Middle frontal gyrus (tissue), 1 donor: ENCODE measurements around the gene OARD1.

Experiments
- DNase-seq: peaks from one replicate; pipeline ENCODE4 v3.0.0-alpha.2; 2015; ENCODE audit warnings: low spot score; ENCODE audit errors: extremely low spot score

Gene OARD1

DNA sequence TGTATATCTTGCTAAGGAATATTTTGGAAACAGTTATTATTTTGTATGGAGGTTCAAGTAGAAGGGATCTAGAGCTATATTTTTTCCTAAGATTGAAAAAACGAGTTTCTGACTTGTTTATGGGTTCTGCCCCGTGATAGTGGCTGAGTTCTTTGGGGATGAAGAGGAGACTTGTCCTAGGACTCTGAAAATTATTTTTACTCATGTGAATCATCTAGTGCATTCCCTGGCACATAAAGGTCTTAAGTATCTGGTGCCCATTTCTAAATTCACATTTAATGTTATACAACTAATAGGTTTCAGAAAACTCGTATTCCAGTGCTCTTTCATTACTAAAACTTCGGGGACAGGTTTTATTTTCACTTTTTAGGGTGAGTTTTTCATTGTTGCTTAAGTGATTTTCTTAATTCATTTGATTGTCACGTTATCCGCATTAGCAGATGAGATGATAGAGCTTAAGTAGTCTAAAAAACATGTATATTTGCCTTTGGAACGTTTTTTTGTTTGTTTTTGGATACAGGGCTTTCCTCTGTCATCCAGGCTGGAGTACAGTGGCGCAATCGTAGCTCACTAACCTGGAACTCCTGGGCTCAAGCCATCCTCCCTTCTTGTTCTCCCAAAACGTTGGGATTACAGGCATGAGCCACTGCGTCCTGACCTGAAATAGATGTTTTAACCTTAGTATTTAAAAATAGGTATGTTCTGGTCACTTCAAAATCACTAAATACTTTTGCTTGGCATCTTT, 2.7 kb upstream of the OARD1 start:
- DNase-seq, result no peak

GRCh38 chr6:41073968-41074691, 2.0 kb upstream of the OARD1 start:
- no peak for DNase-seq

- peak; percentile 43 for DNase-seq
Measured at GRCh38 chr6:41073203-41073967, 1.2 kb upstream of the OARD1 start.

GRCh38 chr6:41072836-41073202, 663 bp upstream of the OARD1 start, which contains the start of gene NFYA:
NFYA (plus strand) TSS chr6:41072974; CDS start chr6:41079090, 6,116 bp downstream.
- DNase-seq, result no peak

DNA sequence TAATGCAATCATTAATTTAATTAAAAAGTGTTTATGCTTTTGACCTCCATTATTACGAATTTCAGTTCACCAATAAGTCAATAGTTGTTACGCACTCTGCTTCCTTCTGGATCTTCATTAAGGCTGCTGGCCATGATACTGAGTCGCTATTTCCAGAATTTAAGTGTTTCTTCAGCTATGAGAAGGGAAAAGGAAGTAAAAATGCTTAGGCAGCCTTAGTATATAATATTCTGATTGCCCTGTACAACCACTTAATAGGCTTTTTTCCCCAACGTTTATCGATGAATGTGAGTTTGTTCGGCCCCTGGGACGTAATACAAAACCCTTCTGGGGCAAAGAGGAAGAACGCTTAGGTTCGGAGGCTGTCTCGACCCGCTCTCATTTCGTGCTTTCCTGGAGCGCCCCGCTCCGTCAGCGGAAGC, 644 bp downstream of the OARD1 start:
- DNase-seq, result peak; percentile 77

GRCh38 chr6:41066867-41067304, 5.3 kb downstream of the OARD1 start:
- DNase-seq, result peak; percentile 73

DNA sequence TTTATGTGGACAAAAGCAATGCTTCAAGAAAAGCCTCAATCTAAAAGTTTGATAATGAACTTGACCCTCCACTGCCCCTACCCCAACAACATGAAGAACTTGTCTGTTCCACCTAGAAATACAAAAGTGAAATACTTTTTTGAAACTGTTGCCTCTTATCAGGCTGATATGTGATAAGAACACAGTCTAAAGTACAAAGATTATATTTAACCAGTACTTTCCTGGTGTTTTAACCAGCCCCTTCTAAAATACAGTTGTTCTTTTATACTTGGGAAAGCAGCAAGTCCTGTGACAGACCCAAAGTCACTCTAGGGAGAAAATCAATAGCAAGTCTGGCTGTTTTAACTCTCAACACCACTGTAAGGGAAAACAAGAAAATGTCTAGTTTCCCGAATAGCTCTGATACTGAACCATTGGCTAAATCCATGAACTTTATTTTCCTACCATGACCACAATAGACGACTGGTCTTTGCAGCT, 6.6 kb downstream of the OARD1 start:
- DNase-seq, result no peak

GRCh38 chr6:41064841-41065240, 7.3 kb downstream of the OARD1 start:
- no peak for DNase-seq

GRCh38 chr6:41063884-41064285, 8.3 kb downstream of the OARD1 start:
- no peak for DNase-seq

DNA sequence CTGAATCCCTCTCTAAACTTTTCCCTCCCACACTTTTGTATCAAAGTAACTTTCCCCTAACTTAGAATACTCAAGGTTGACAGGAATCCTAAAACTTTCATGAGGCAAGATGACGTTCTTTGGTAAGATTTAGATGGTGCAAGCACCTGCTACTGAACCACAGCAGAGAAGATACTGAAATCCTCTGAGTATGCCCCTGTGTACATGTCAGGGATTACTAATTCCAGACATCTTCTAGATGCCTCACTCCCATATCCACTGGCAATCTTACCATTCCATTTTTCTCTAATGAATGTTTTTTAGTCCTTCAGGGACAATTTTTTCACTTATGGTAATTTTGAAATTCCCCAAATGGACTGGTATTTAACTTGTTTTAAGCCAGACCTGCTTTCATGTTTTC, 10.1 kb downstream of the OARD1 start:
- no peak for DNase-seq

GRCh38 chr6:41061196-41061726, 10.9 kb downstream of the OARD1 start:
- DNase-seq, result no peak

GRCh38 chr6:41059556-41059955, 12.6 kb downstream of the OARD1 start:
- DNase-seq, result no peak

DNA sequence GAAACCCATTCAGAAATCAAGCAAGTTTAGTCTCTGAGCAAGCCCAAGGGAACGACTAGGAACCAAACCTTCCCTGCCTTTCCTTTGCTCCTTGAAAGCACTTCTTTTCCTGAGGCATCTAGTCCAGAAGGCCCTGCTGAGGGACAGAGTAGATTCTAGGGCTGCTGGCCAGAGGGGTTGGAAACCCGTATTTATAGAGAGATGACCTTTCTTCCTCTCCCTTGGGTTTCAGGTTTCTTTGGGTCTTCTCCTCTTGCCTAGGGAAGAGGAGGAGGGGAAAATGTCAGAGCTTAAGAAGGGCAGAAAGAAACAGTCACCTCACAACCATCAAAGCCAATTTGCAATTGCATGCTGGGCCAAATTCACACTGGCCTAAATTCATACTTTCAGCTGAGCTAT, 13.4 kb downstream of the OARD1 start:
- no peak for DNase-seq

- no peak for DNase-seq
Measured at GRCh38 chr6:41056768-41057490, 15.2 kb downstream of the OARD1 start.

GRCh38 chr6:41055149-41055548, 17.0 kb downstream of the OARD1 start:
- no peak for DNase-seq

- DNase-seq, result no peak
Measured at GRCh38 chr6:41054511-41054910, 17.6 kb downstream of the OARD1 start.

GRCh38 chr6:41053041-41053440, 19.1 kb downstream of the OARD1 start, which contains the start of gene APOBEC2:
APOBEC2 (plus strand) TSS chr6:41053202; CDS start chr6:41053348, 146 bp downstream.
- DNase-seq, result no peak

- no peak for DNase-seq
Measured at GRCh38 chr6:41051873-41052272, 20.3 kb downstream of the OARD1 start.

DNA sequence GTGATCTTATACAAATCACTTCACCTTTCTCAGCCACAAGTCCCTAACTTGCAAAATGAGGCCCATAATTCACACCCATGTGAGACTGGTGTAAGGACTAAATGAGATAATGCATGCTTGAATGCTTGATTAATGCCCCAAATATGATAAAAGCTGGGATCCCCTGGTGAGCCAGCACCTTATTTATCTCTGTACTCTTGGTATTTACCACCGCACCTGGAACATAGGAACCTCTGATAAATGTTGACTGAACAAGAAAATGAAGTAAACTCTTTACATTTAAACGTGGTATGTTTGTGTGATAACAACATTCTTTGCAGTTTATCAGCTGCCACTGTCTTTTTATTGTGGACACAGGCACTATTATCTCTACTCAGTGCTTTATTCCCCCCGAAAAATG, 21.6 kb downstream of the OARD1 start:
- no peak for DNase-seq

GRCh38 chr6:41049955-41050354, 22.2 kb downstream of the OARD1 start:
- DNase-seq, result no peak

GRCh38 chr6:41049521-41049920, 22.6 kb downstream of the OARD1 start:
- DNase-seq, result no peak
